Measurements from ENCODE around the gene PYGO1. TPM values are rescaled to one million over a fixed set of nuclear protein-coding genes. Genes with fewer than 3 reads are reported as not detected.

The PYGO1 gene
- total and polyA plus RNA-seq, 2 of the 4 experiments (the other 2 are of a cell fraction), result 3.0 to 6.6 TPM

- H3K27ac ChIP-seq (ENCODE audit: insufficient read depth, low read length), result no peak overlapping the region
- no peak overlapping the region for H2BK15ac ChIP-seq (ENCODE audit: low read depth, low read length)
- dilution Hi-C loops (cut with HindIII; ENCODE audit: low sequenced_read_pairs, unreplicated experiment), result no loop called here
- H4K91ac ChIP-seq (ENCODE audit: insufficient read depth, low read depth, low read length), result no peak overlapping the region
- H2BK20ac ChIP-seq (ENCODE audit: low read depth, low read length), result no peak overlapping the region
- no peak overlapping the region for H2AK9ac ChIP-seq (replicated peaks; ENCODE audit: low read depth, low read length, poor library complexity)
- no peaks in the 10 kb centered on the region for H4K20me1 ChIP-seq (ENCODE audit: insufficient read depth, low read length)
- intact Hi-C loops (cut with micrococcal nuclease), result no loop called here
- no TSS peak for BruUV-seq (replicated peaks)
- in situ Hi-C loops (cut with MboI; ENCODE audit: low sequenced_read_pairs), result no loop called here
- 0 out of 2 replicates have a peak, but pooled peaks cover 5% of the 10 kb centered on the region for H3K9me3 ChIP-seq (ENCODE audit: control insufficient read depth, insufficient read depth, low read length)
- CTCF ChIA-PET, result no interaction called here
- no peak overlapping the region for H3K4me3 ChIP-seq (ENCODE audit: insufficient read depth, low read depth, low read length)
- no peak overlapping the region for H3K18ac ChIP-seq (ENCODE audit: low read depth, low read length)
- H3K4me2 ChIP-seq (ENCODE audit: low read depth, low read length), result no peak overlapping the region
- H3K4me1 ChIP-seq (ENCODE audit: control insufficient read depth, insufficient read depth, low read length), result no peaks in the 10 kb centered on the region
- H3K23ac ChIP-seq (ENCODE audit: low read depth, low read length), result no peak overlapping the region
- ATAC-seq (ENCODE audit: low read depth) (no peak), DNase-seq (no peak)
- H3K4ac ChIP-seq (ENCODE audit: low read depth, low read length), result no peak overlapping the region
- H3K9ac ChIP-seq (ENCODE audit: low read depth, low read length), result no peak overlapping the region
- POLR2A ChIA-PET (ENCODE audit: unreplicated experiment), result no interaction called here
- H3K9me1 ChIP-seq (ENCODE audit: insufficient read depth, low read length), result no peaks in the 10 kb centered on the region; the same call in 1 of the 2 replicates
- H2BK120ac ChIP-seq (ENCODE audit: low read depth, low read length), result no peak overlapping the region
- H3K14ac ChIP-seq (replicated peaks; ENCODE audit: low read depth, low read length), result no peak overlapping the region
- no peaks in the 10 kb centered on the region for H3K36me3 ChIP-seq (ENCODE audit: control insufficient read depth, insufficient read depth, low read length)
- H2AK5ac ChIP-seq (ENCODE audit: low read depth, low read length), result no peak overlapping the region
- H4K5ac ChIP-seq (ENCODE audit: low read depth, low read length), result no peak overlapping the region
- peaks cover 0 to 6% of the 10 kb centered on the region in 2 experiments; a peak in 1 of 4 replicates for H3K79me1 ChIP-seq (ENCODE audit: low read depth in 1 of 2, low read length in 2 of 2)
- H3K27me3 ChIP-seq (ENCODE audit: control insufficient read depth, insufficient read depth, low read length), result no peaks in the 10 kb centered on the region
- WGBS, 2 experiments (ENCODE audit: extremely low coverage in 2 of 2, insufficient read length in 1 of 2), result no CpG with 5 or more reads among the region's 2 CpGs
- no peak overlapping the region for H4K8ac ChIP-seq (ENCODE audit: low read depth in 2 of 2, low read length in 2 of 2)
- no peak overlapping the region for H2BK5ac ChIP-seq (ENCODE audit: low read depth, low read length, poor library complexity, severe bottlenecking)
- TF ChIP-seq CHD1 (IDR thresholded peaks at IDR 0.05; ENCODE audit: low read depth, low read length) (no peak), POLR2A (IDR thresholded peaks at IDR 0.05; ENCODE audit: low read depth, low read length) (no peak)
- H2AFZ ChIP-seq (replicated peaks; ENCODE audit: low read length, poor library complexity), result no peak overlapping the region
- H3K56ac ChIP-seq (ENCODE audit: extremely low read depth, insufficient read depth, low read length), result no peak overlapping the region
Measured at GRCh38 chr15:55564347-55565145, 23.6 kb downstream of the PYGO1 start.

Measured in IMR-90 (cell line).